ENCODE results near the gene ACKR3.

DNA sequence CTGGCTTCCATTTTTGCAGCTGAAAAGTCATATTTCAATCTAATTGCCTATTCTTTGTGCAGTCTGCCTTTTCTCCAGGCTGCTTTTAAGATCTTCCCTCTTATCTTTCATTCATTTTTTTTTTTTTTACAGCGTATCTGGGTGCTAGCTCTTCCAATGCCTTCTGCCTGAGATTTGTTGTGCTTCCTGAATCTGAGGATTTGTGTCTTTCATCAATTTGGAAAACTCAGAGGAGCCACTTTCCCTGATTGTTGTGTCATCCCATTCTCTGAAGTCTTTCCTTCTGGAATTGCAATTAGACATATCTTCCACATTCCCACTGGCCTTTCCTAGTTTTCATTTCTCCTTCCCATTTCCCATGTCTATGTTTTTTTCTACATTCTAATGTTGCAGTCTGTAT lies 21.9 kb upstream of the ACKR3 start:
- TF ChIP-seq, protein P1, sequence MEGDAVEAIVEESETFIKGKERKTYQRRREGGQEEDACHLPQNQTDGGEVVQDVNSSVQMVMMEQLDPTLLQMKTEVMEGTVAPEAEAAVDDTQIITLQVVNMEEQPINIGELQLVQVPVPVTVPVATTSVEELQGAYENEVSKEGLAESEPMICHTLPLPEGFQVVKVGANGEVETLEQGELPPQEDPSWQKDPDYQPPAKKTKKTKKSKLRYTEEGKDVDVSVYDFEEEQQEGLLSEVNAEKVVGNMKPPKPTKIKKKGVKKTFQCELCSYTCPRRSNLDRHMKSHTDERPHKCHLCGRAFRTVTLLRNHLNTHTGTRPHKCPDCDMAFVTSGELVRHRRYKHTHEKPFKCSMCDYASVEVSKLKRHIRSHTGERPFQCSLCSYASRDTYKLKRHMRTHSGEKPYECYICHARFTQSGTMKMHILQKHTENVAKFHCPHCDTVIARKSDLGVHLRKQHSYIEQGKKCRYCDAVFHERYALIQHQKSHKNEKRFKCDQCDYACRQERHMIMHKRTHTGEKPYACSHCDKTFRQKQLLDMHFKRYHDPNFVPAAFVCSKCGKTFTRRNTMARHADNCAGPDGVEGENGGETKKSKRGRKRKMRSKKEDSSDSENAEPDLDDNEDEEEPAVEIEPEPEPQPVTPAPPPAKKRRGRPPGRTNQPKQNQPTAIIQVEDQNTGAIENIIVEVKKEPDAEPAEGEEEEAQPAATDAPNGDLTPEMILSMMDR (conservative IDR thresholded peaks at IDR 0.05): no peak
- no peak for TF ChIP-seq ZFX (IDR thresholded peaks at IDR 0.05)

Measured in C4-2B (cell line).